Trophoblast cell (in vitro differentiated cells and primary cell): Measurements from ENCODE around the gene CHRND.

Experiments used
- DNase-seq, 2 donors: peaks; one replicate each; pipeline ENCODE4 v3.0.0-alpha.2; 2016
- H2AFZ ChIP-seq: 2 replicates; pipeline ENCODE4 v1.6.1; 2013; ENCODE audit warnings: low read length, moderate library complexity, mild to moderate bottlenecking; ENCODE audit not compliant: insufficient read depth, poor library complexity
- H2AK5ac ChIP-seq: 2 replicates; pipeline ENCODE4 v1.6.1; 2013; ENCODE audit warnings: mild to moderate bottlenecking, low read length
- H2BK120ac ChIP-seq: 2 replicates; pipeline ENCODE4 v1.6.1; 2013; ENCODE audit warnings: low read length, mild to moderate bottlenecking, moderate library complexity; ENCODE audit not compliant: insufficient read depth, poor library complexity
- H2BK12ac ChIP-seq: 2 replicates; pipeline ENCODE4 v1.6.1; 2013; ENCODE audit warnings: mild to moderate bottlenecking, low read length, moderate library complexity
- H2BK5ac ChIP-seq: 2 replicates; pipeline ENCODE4 v1.6.1; 2013; ENCODE audit warnings: low read length, low read depth, moderate library complexity, mild to moderate bottlenecking; ENCODE audit not compliant: poor library complexity
- H3K14ac ChIP-seq: 2 replicates; pipeline ENCODE4 v1.6.1; 2013; ENCODE audit warnings: mild to moderate bottlenecking, low read length
- H3K18ac ChIP-seq: 2 replicates; pipeline ENCODE4 v1.6.1; 2013; ENCODE audit warnings: mild to moderate bottlenecking, low read length
- H3K23ac ChIP-seq: 2 replicates; pipeline ENCODE4 v1.6.1; 2013; ENCODE audit warnings: low read length
- H3K27ac ChIP-seq: 2 replicates; pipeline ENCODE4 v1.5.1; 2013; ENCODE audit warnings: low read depth, mild to moderate bottlenecking, inconsistent platforms, low read length, moderate library complexity
- H3K27me3 ChIP-seq: 2 replicates; pipeline ENCODE4 v1.6.1; 2013; ENCODE audit warnings: inconsistent platforms, mild to moderate bottlenecking, low read length, moderate library complexity; ENCODE audit not compliant: insufficient read depth
- H3K36me3 ChIP-seq, 2 experiments: 1 replicate in 1 of 2; 2 replicates in 1 of 2; pipeline ENCODE4 v1.6.1; 2013; ENCODE audit warnings: low read length in 2 of 2, mild to moderate bottlenecking in 2 of 2, moderate library complexity in 1 of 2; ENCODE audit not compliant: insufficient read depth in 2 of 2, control insufficient read depth in 1 of 2
- H3K4ac ChIP-seq: 2 replicates; pipeline ENCODE4 v1.6.1; 2013; ENCODE audit warnings: low read depth, mild to moderate bottlenecking, low read length, moderate library complexity
- H3K4me1 ChIP-seq, 2 experiments: 1 replicate in 1 of 2; 2 replicates in 1 of 2; pipeline ENCODE4 v1.6.1; 2013; ENCODE audit warnings: low read length in 2 of 2, mild to moderate bottlenecking in 2 of 2, moderate library complexity in 1 of 2; ENCODE audit not compliant: insufficient read depth in 2 of 2, control insufficient read depth in 1 of 2
- H3K4me2 ChIP-seq: 2 replicates; pipeline ENCODE4 v1.6.1; 2013; ENCODE audit warnings: inconsistent platforms, mild to moderate bottlenecking, low read length, moderate library complexity
- H3K4me3 ChIP-seq: 2 replicates; pipeline ENCODE4 v1.5.1; 2013; ENCODE audit warnings: mild to moderate bottlenecking, low read depth, low read length, inconsistent platforms
- H3K79me1 ChIP-seq: one replicate; pipeline ENCODE4 v1.6.1; 2013; ENCODE audit warnings: low read length
- H3K79me2 ChIP-seq: 2 replicates; pipeline ENCODE4 v1.6.1; 2013; ENCODE audit warnings: low read length, mild to moderate bottlenecking; ENCODE audit not compliant: control insufficient read depth, insufficient read depth, poor library complexity
- H3K9ac ChIP-seq: 2 replicates; pipeline ENCODE4 v1.6.1; 2013; ENCODE audit warnings: mild to moderate bottlenecking, low read length
- H3K9me3 ChIP-seq: 2 replicates; pipeline ENCODE4 v1.6.1; 2013; ENCODE audit warnings: low read depth, mild to moderate bottlenecking, control low read depth, inconsistent platforms, low read length; ENCODE audit not compliant: insufficient read depth
- H4K12ac ChIP-seq: 2 replicates; pipeline ENCODE4 v1.6.1; 2013; ENCODE audit warnings: low read depth, mild to moderate bottlenecking, low read length, moderate library complexity
- H4K8ac ChIP-seq: 2 replicates; pipeline ENCODE4 v1.6.1; 2013; ENCODE audit warnings: low read depth, mild to moderate bottlenecking, low read length, moderate library complexity
- H4K91ac ChIP-seq: one replicate; pipeline ENCODE4 v1.6.1; 2013; ENCODE audit warnings: low read depth, mild to moderate bottlenecking, low read length, moderate library complexity
- WGBS: extraction: QIAGEN DNeasy Blood & Tissue Kit; methylation state at CpG from one replicate; pipeline ENCODE4 v1.1.7; 2013; ENCODE audit warnings: missing lambda C conversion rate; ENCODE audit not compliant: insufficient read length, insufficient coverage; ENCODE audit errors: extremely low coverage; 5-methylcytosine and 5-hydroxymethylcytosine counted together

Gene CHRND

DNA sequence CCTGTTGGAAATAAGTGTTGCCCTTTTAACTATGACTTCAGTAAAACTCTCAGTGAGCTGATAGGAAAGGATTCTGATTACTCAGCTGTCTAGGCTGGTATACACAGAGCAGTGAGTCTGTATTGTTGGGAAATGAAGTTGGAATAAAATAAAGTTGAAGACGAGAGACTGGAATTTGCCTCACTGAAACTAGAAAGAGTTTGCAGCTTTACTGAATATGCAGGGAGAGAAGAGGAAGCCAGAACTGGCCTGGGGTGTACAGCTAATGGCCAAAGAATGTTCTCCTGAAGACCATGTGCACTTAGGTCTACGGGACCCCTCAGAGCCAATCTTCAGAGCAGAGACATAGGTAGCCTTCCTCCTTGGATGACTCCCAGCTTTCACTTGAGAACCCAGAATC is 51.0 kb downstream of the CHRND start:
- H3K14ac ChIP-seq, result no peak overlapping the region
- H2BK120ac ChIP-seq, result no peak overlapping the region
- no peak overlapping the region for H3K9ac ChIP-seq
- H4K12ac ChIP-seq, result no peak overlapping the region
- no peak overlapping the region for H3K23ac ChIP-seq
- H2BK5ac ChIP-seq, result no peak overlapping the region
- no peak overlapping the region for H2BK12ac ChIP-seq
- H3K79me1 ChIP-seq, result no peaks in the 10 kb centered on the region
- H4K8ac ChIP-seq, result no peak overlapping the region
- H3K9me3 ChIP-seq, result no peaks in the 10 kb centered on the region
- no peak for DNase-seq
- H3K4me2 ChIP-seq, result no peak overlapping the region
- H3K27ac ChIP-seq, result no peak overlapping the region
- no peak overlapping the region for H2AK5ac ChIP-seq
- no peaks in the 10 kb centered on the region for H3K27me3 ChIP-seq
- H4K91ac ChIP-seq, result no peak overlapping the region
- no peak overlapping the region for H3K4ac ChIP-seq
- H3K4me1 ChIP-seq, result peaks cover 0 to 3% of the 10 kb centered on the region in 2 experiments
- H3K36me3 ChIP-seq, result peaks cover 10 to 24% of the 10 kb centered on the region in 2 experiments
- H3K79me2 ChIP-seq, result no peaks in the 10 kb centered on the region
- H3K18ac ChIP-seq, result no peak overlapping the region
- no peak overlapping the region for H3K4me3 ChIP-seq
- no peak overlapping the region for H2AFZ ChIP-seq
- WGBS, result no CpG with 5 or more reads among the region's 2 CpGs

- Histone ChIP-seq H3K79me1 (no peaks in the 10 kb centered on the region), H3K27me3 (no peaks in the 10 kb centered on the region), H3K4me2 (no peak overlapping the region), H3K4me3 (no peak overlapping the region), H3K4ac (no peak overlapping the region), H3K9ac (no peak overlapping the region), H4K12ac (no peak overlapping the region), H2AFZ (no peak overlapping the region), H2AK5ac (no peak overlapping the region), H3K36me3 (peaks cover 10 to 24% of the 10 kb centered on the region in 2 experiments), H2BK12ac (no peak overlapping the region), H2BK5ac (no peak overlapping the region), H3K27ac (no peak overlapping the region), H3K4me1 (peaks cover 0 to 3% of the 10 kb centered on the region in 2 experiments), H3K79me2 (no peaks in the 10 kb centered on the region), H4K8ac (no peak overlapping the region), H3K14ac (no peak overlapping the region), H3K23ac (no peak overlapping the region), H3K9me3 (no peaks in the 10 kb centered on the region), H2BK120ac (no peak overlapping the region), H4K91ac (no peak overlapping the region), H3K18ac (no peak overlapping the region)
- DNase-seq, result no peak
- WGBS, result no CpG with 5 or more reads among the region's 2 CpGs
These were observed 51.9 kb downstream of the CHRND start for GRCh38 chr2:232577841-232578240.

- no peak overlapping the region for H2BK5ac ChIP-seq
- no peaks in the 10 kb centered on the region for H3K9me3 ChIP-seq
- H3K23ac ChIP-seq, result no peak overlapping the region
- no peak overlapping the region for H3K14ac ChIP-seq
- H4K91ac ChIP-seq, result no peak overlapping the region
- no peaks in the 10 kb centered on the region for H3K79me1 ChIP-seq
- H3K4me1 ChIP-seq, result peaks cover 0 to 3% of the 10 kb centered on the region in 2 experiments
- WGBS, result no CpG with 5 or more reads among the region's 2 CpGs
- no peak overlapping the region for H4K8ac ChIP-seq
- no peak overlapping the region for H4K12ac ChIP-seq
- H3K18ac ChIP-seq, result no peak overlapping the region
- DNase-seq, result no peak
- no peaks in the 10 kb centered on the region for H3K27me3 ChIP-seq
- no peak overlapping the region for H3K4me3 ChIP-seq
- H2BK120ac ChIP-seq, result no peak overlapping the region
- H3K79me2 ChIP-seq, result no peaks in the 10 kb centered on the region
- no peak overlapping the region for H2AK5ac ChIP-seq
- H2BK12ac ChIP-seq, result no peak overlapping the region
- no peak overlapping the region for H3K4me2 ChIP-seq
- H3K4ac ChIP-seq, result no peak overlapping the region
- H3K27ac ChIP-seq, result no peak overlapping the region
- no peak overlapping the region for H3K9ac ChIP-seq
- H2AFZ ChIP-seq, result no peak overlapping the region
- peaks cover 12 to 23% of the 10 kb centered on the region in 2 experiments for H3K36me3 ChIP-seq
These were observed 52.7 kb downstream of the CHRND start for GRCh38 chr2:232578626-232579025.

GRCh38 chr2:232580648-232580981 is 54.7 kb downstream of the CHRND start:
- H2AFZ ChIP-seq, result no peak overlapping the region
- no peak overlapping the region for H3K4me2 ChIP-seq
- peaks cover 5 to 13% of the 10 kb centered on the region in 2 experiments for H3K36me3 ChIP-seq
- no peak overlapping the region for H2AK5ac ChIP-seq
- no peak overlapping the region for H2BK120ac ChIP-seq
- WGBS, result no CpG with 5 or more reads among the region's 6 CpGs
- no peak overlapping the region for H4K8ac ChIP-seq
- no peak for DNase-seq
- no peak overlapping the region for H2BK12ac ChIP-seq
- H3K23ac ChIP-seq, result no peak overlapping the region
- no peaks in the 10 kb centered on the region for H3K9me3 ChIP-seq
- H3K18ac ChIP-seq, result no peak overlapping the region
- no peaks in the 10 kb centered on the region for H3K79me2 ChIP-seq
- no peak overlapping the region for H3K27ac ChIP-seq
- no peak overlapping the region for H3K4ac ChIP-seq
- no peak overlapping the region for H3K14ac ChIP-seq
- H3K27me3 ChIP-seq, result no peaks in the 10 kb centered on the region
- no peak overlapping the region for H3K9ac ChIP-seq
- no peaks in the 10 kb centered on the region for H3K79me1 ChIP-seq
- H2BK5ac ChIP-seq, result no peak overlapping the region
- peaks cover 0 to 3% of the 10 kb centered on the region in 2 experiments for H3K4me1 ChIP-seq
- H4K91ac ChIP-seq, result no peak overlapping the region
- no peak overlapping the region for H3K4me3 ChIP-seq
- H4K12ac ChIP-seq, result no peak overlapping the region
